Mesenchymal stem cell (in vitro differentiated cells and primary cell): ENCODE data around the gene COMMD3.

Source experiments
- DNase-seq: peaks from one replicate; pipeline ENCODE4 v3.0.0-alpha.2; 2013
- H2AFZ ChIP-seq: one replicate; pipeline ENCODE4 v1.6.1; 2013; ENCODE audit warnings: low read depth, mild to moderate bottlenecking, control low read depth, inconsistent platforms, low read length, moderate library complexity
- H2AK5ac ChIP-seq: 2 replicates; pipeline ENCODE4 v1.6.1; 2013; ENCODE audit warnings: low read length, moderate library complexity, mild to moderate bottlenecking, inconsistent platforms; ENCODE audit not compliant: severe bottlenecking
- H2BK120ac ChIP-seq: one replicate; pipeline ENCODE4 v1.6.1; 2013; ENCODE audit warnings: low read depth, mild to moderate bottlenecking, inconsistent platforms, low read length, moderate library complexity
- H2BK12ac ChIP-seq, 2 experiments: one replicate each; pipeline ENCODE4 v1.6.1; 2013; ENCODE audit warnings: inconsistent platforms in 2 of 2, low read length in 2 of 2, mild to moderate bottlenecking in 2 of 2, moderate library complexity in 2 of 2, control low read depth in 1 of 2
- H2BK15ac ChIP-seq: one replicate; pipeline ENCODE4 v1.6.1; 2013; ENCODE audit warnings: mild to moderate bottlenecking, low read depth, inconsistent platforms; ENCODE audit not compliant: poor library complexity, severe bottlenecking
- H2BK5ac ChIP-seq: 2 replicates; pipeline ENCODE4 v1.6.1; 2013; ENCODE audit warnings: low read depth, mild to moderate bottlenecking, low read length, control low read depth, inconsistent platforms; ENCODE audit not compliant: poor library complexity, severe bottlenecking
- H3K14ac ChIP-seq, 2 experiments: one replicate each; pipeline ENCODE4 v1.6.1; 2013; ENCODE audit warnings: inconsistent platforms in 2 of 2, low read length in 2 of 2, control low read depth in 1 of 2, mild to moderate bottlenecking in 1 of 2, moderate library complexity in 1 of 2
- H3K18ac ChIP-seq, 2 experiments: one replicate each; pipeline ENCODE4 v1.6.1; 2013; ENCODE audit warnings: inconsistent platforms in 2 of 2, low read length in 2 of 2, control low read depth in 1 of 2, low read depth in 1 of 2, mild to moderate bottlenecking in 1 of 2
- H3K23ac ChIP-seq, 2 experiments: one replicate each; pipeline ENCODE4 v1.6.1; 2013; ENCODE audit warnings: inconsistent platforms in 2 of 2, low read length in 2 of 2, mild to moderate bottlenecking in 2 of 2, moderate library complexity in 2 of 2, control low read depth in 1 of 2
- H3K27ac ChIP-seq: 2 replicates; pipeline ENCODE4 v1.5.1; 2013; ENCODE audit warnings: mild to moderate bottlenecking, moderate library complexity, low read length, control low read depth, inconsistent platforms; ENCODE audit not compliant: poor library complexity, severe bottlenecking
- H3K27me3 ChIP-seq, 2 experiments: 2 replicates each; pipeline versions ENCODE4 v1.6.1 to v1.7.0; 2013; ENCODE audit warnings: low read length in 2 of 2, mild to moderate bottlenecking in 2 of 2, moderate library complexity in 2 of 2, control low read depth in 1 of 2, inconsistent platforms in 1 of 2; ENCODE audit not compliant: control insufficient read depth in 1 of 2, insufficient read depth in 1 of 2
- H3K36me3 ChIP-seq, 2 experiments: 2 replicates each; pipeline versions ENCODE4 v1.6.1 to v1.7.0; 2013; ENCODE audit warnings: low read length in 2 of 2, control low read depth in 1 of 2, inconsistent platforms in 1 of 2, low read depth in 1 of 2, mild to moderate bottlenecking in 1 of 2; ENCODE audit not compliant: insufficient read depth in 2 of 2, control insufficient read depth in 1 of 2
- H3K4ac ChIP-seq, 2 experiments: one replicate each; pipeline ENCODE4 v1.6.1; 2013; ENCODE audit warnings: inconsistent platforms in 2 of 2, low read length in 2 of 2, mild to moderate bottlenecking in 2 of 2, moderate library complexity in 2 of 2, control low read depth in 1 of 2, low read depth in 1 of 2
- H3K4me1 ChIP-seq: 2 replicates; pipeline ENCODE4 v1.6.1; 2013; ENCODE audit warnings: low read depth, low read length, control low read depth; ENCODE audit not compliant: control insufficient read depth, insufficient read depth
- H3K4me2 ChIP-seq: 2 replicates; pipeline ENCODE4 v1.6.1; 2013; ENCODE audit warnings: low read length, mild to moderate bottlenecking, inconsistent platforms; ENCODE audit not compliant: poor library complexity, severe bottlenecking
- H3K4me3 ChIP-seq, 2 experiments: 2 replicates each; pipeline versions ENCODE4 v1.5.1 to v1.7.0; 2013; ENCODE audit warnings: low read length in 2 of 2, mild to moderate bottlenecking in 2 of 2, control low read depth in 1 of 2, low read depth in 1 of 2; ENCODE audit not compliant: insufficient read depth in 1 of 2
- H3K79me1 ChIP-seq: replicated peaks from 2 replicates; pipeline ENCODE4 v1.6.1; 2013; ENCODE audit warnings: mild to moderate bottlenecking, control low read depth, low read length, inconsistent platforms; ENCODE audit not compliant: poor library complexity, severe bottlenecking
- H3K9ac ChIP-seq: 2 replicates; pipeline ENCODE4 v1.7.0; 2013; ENCODE audit warnings: mild to moderate bottlenecking, low read length, moderate library complexity
- H3K9me3 ChIP-seq: 2 replicates; pipeline ENCODE4 v1.7.0; 2013; ENCODE audit warnings: mild to moderate bottlenecking, low read length; ENCODE audit not compliant: control insufficient read depth
- H4K8ac ChIP-seq: one replicate; pipeline ENCODE4 v1.6.1; 2013; ENCODE audit warnings: inconsistent platforms, mild to moderate bottlenecking, low read length, moderate library complexity
- H4K91ac ChIP-seq: one replicate; pipeline ENCODE4 v1.6.1; 2013; ENCODE audit warnings: mild to moderate bottlenecking, low read length, inconsistent platforms
- WGBS: methylation state at CpG from one replicate; pipeline ENCODE4 v1.1.7; 2013; ENCODE audit warnings: mixed read lengths; 5-methylcytosine and 5-hydroxymethylcytosine counted together

Gene COMMD3

DNA sequence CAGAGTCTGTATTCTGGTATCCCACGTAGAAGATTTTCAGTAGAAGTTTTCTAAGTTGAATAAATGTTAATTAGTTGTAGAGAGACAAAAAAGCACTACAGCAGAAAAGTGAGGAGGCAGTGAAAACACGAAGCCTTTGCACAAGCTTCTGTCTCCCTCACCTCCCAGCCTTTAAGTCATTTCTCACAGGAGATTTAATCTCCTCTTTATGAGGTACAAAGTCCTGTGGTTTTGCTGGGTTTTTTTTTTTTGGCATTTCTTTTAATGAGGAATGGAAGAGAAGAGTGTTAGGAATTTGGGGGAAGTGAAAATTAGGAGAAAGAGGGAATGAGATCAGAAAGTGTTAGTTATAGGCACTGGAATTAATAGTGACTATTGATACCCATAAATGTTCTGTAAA is 50.6 kb downstream of the COMMD3 start:
- H3K4me2 ChIP-seq = no peak overlapping the region
- H3K9ac ChIP-seq = no peak overlapping the region
- H2AK5ac ChIP-seq = no peak overlapping the region
- H3K4me1 ChIP-seq = no peaks in the 10 kb centered on the region
- no CpG with 5 or more reads among the region's 2 CpGs for WGBS
- H2AFZ ChIP-seq = no peak overlapping the region
- H3K18ac ChIP-seq = no peak overlapping the region
- H2BK5ac ChIP-seq = no peak overlapping the region
- H4K91ac ChIP-seq = no peak overlapping the region
- no peak overlapping the region for H2BK12ac ChIP-seq
- H2BK120ac ChIP-seq = no peak overlapping the region
- no peaks in the 10 kb centered on the region for H3K79me1 ChIP-seq
- H3K36me3 ChIP-seq = no peaks in the 10 kb centered on the region
- no peak for DNase-seq
- H3K27me3 ChIP-seq = no peaks in the 10 kb centered on the region
- no peak overlapping the region for H2BK15ac ChIP-seq
- H3K27ac ChIP-seq = no peak overlapping the region
- no peak overlapping the region for H4K8ac ChIP-seq
- H3K23ac ChIP-seq = no peak overlapping the region
- no peak overlapping the region for H3K4me3 ChIP-seq
- no peak overlapping the region for H3K4ac ChIP-seq
- H3K9me3 ChIP-seq = no peaks in the 10 kb centered on the region
- no peak overlapping the region for H3K14ac ChIP-seq

DNA sequence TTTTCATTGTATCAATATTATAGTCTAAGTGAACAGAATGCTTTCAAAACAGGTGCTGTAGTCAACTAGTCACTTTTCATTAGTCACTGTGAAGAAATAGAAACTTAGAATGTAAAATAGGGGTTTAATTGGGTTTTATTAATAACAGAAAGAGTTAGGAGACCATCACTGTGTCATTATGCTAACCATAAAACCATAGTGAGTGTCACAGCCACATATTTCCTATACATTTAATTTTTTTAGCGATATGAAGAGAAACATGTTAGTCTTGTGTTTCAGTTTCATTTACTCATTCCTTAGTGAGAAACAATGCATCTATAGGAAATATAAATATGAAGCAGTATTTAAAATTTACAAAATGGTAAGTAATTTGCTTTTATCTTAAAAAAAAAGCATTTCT is 51.3 kb downstream of the COMMD3 start:
- Histone ChIP-seq H3K27me3 (no peaks in the 10 kb centered on the region), H3K18ac (no peak overlapping the region), H3K4me3 (no peak overlapping the region), H2BK12ac (no peak overlapping the region), H2AK5ac (no peak overlapping the region), H3K9ac (no peak overlapping the region), H3K36me3 (no peaks in the 10 kb centered on the region), H2BK120ac (no peak overlapping the region), H3K4ac (no peak overlapping the region), H2BK5ac (no peak overlapping the region), H3K14ac (no peak overlapping the region), H4K91ac (no peak overlapping the region), H2AFZ (no peak overlapping the region), H3K27ac (no peak overlapping the region), H3K9me3 (no peaks in the 10 kb centered on the region), H2BK15ac (no peak overlapping the region), H3K4me1 (no peaks in the 10 kb centered on the region), H3K23ac (no peak overlapping the region), H3K79me1 (no peaks in the 10 kb centered on the region), H4K8ac (no peak overlapping the region), H3K4me2 (no peak overlapping the region)
- no CpG with 5 or more reads among the region's 1 CpG for WGBS
- DNase-seq = no peak

DNA sequence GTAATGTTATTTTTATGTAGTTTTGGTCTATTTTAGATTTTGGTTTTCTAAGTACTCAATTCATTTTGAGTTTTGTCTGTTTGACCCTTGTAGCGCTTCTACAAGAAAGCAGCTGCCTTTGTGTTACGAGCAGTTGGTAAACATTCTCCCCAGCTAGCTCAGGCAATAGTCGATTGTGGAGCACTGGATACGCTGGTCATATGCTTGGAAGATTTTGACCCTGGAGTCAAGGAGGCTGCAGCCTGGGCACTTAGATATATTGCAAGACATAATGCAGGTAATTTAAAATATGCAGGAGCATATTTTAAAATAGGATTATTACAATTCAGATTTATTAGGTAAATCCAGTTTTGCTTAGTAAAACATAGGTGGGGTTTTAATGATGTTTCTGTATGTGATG is 52.2 kb downstream of the COMMD3 start:
- no peaks in the 10 kb centered on the region for H3K27me3 ChIP-seq
- no peak overlapping the region for H3K23ac ChIP-seq
- H4K91ac ChIP-seq = no peak overlapping the region
- no peak for DNase-seq
- no peaks in the 10 kb centered on the region for H3K9me3 ChIP-seq
- no peak overlapping the region for H2AFZ ChIP-seq
- no peak overlapping the region for H3K4me2 ChIP-seq
- no peak overlapping the region for H3K4ac ChIP-seq
- no peak overlapping the region for H2BK120ac ChIP-seq
- WGBS = 79% methylated on average over 4 of the region's 4 CpGs
- H2BK12ac ChIP-seq = no peak overlapping the region
- H3K27ac ChIP-seq = no peak overlapping the region
- no peaks in the 10 kb centered on the region for H3K79me1 ChIP-seq
- no peaks in the 10 kb centered on the region for H3K36me3 ChIP-seq
- H2BK15ac ChIP-seq = no peak overlapping the region
- H4K8ac ChIP-seq = no peak overlapping the region
- H3K4me3 ChIP-seq = no peak overlapping the region
- H3K4me1 ChIP-seq = no peaks in the 10 kb centered on the region
- H2BK5ac ChIP-seq = no peak overlapping the region
- H2AK5ac ChIP-seq = no peak overlapping the region
- no peak overlapping the region for H3K9ac ChIP-seq
- H3K18ac ChIP-seq = no peak overlapping the region
- no peak overlapping the region for H3K14ac ChIP-seq

GRCh38 chr10:22368981-22369380 is 52.8 kb downstream of the COMMD3 start:
- Histone ChIP-seq H3K4ac (no peak overlapping the region), H3K4me1 (no peaks in the 10 kb centered on the region), H2BK5ac (no peak overlapping the region), H2BK12ac (no peak overlapping the region), H3K14ac (no peak overlapping the region), H2BK15ac (no peak overlapping the region), H4K8ac (no peak overlapping the region), H3K18ac (no peak overlapping the region), H3K36me3 (no peaks in the 10 kb centered on the region), H3K4me2 (no peak overlapping the region), H2AFZ (no peak overlapping the region), H3K23ac (no peak overlapping the region), H3K4me3 (no peak overlapping the region), H3K9me3 (no peaks in the 10 kb centered on the region), H4K91ac (no peak overlapping the region), H2BK120ac (no peak overlapping the region), H3K9ac (no peak overlapping the region), H3K79me1 (no peaks in the 10 kb centered on the region), H2AK5ac (no peak overlapping the region), H3K27me3 (no peaks in the 10 kb centered on the region), H3K27ac (no peak overlapping the region)
- no peak for DNase-seq
- WGBS = 92% methylated on average over 1 of the region's 2 CpGs
